HG03520 (cell line): ENCODE data around the gene FBH1.

Source experiments
- ATAC-seq: cut with Tn5 transposase; IDR thresholded peaks from one replicate; pipeline ENCODE4 v1.9.1; 2021; ENCODE audit warnings: mild to moderate bottlenecking, moderate library complexity; ENCODE audit not compliant: unreplicated experiment

FBH1 gene

GRCh38 chr10:5975641-5976473 is 85.8 kb downstream of the FBH1 start:
- peak; percentile 56 for ATAC-seq

- ATAC-seq = peak; percentile 12
These were observed 86.7 kb downstream of the FBH1 start for GRCh38 chr10:5976512-5977470.

- peak; percentile 61 for ATAC-seq
These were observed 87.6 kb downstream of the FBH1 start, which contains the start of gene IL15RA for GRCh38 chr10:5977471-5978229. Gene IL15RA (minus strand): TSS chr10:5977543. CDS start chr10:5977492, 51 bp downstream.

- ATAC-seq = no peak
These were observed 88.1 kb downstream of the FBH1 start for GRCh38 chr10:5978230-5978489.

GRCh38 chr10:5981529-5981928 is 91.5 kb downstream of the FBH1 start:
- ATAC-seq = no peak

- ATAC-seq = no peak
These were observed 93.7 kb downstream of the FBH1 start for GRCh38 chr10:5983774-5984173.

- no peak for ATAC-seq
These were observed 95.0 kb downstream of the FBH1 start for GRCh38 chr10:5985029-5985428.
